Stomach (tissue), 9 donors: ENCODE results near the gene MOB3B. TPM values are rescaled to one million over a fixed set of nuclear protein-coding genes. Genes with fewer than 3 reads are reported as not detected.

Source experiments
- DNase-seq, 2 donors: peaks; one replicate each; pipeline versions ENCODE4 v3.0.0 to v3.0.0-alpha.2; 2013 to 2019
- H3K27ac ChIP-seq, 5 donors: fragments of 200-600 bp in 4 of 5; sonication (generic) in 4 of 5; one replicate each; pipeline ENCODE4 v1.5.1; 2013 to 2019; ENCODE audit warnings: mild to moderate bottlenecking in 1 of 5, moderate library complexity in 1 of 5
- H3K27me3 ChIP-seq, 3 donors: fragments of 200-600 bp; sonication (generic); one replicate each; pipeline ENCODE4 v1.5.1; 2017 to 2019; ENCODE audit warnings: mixed run types in 1 of 3
- H3K36me3 ChIP-seq, 4 donors: fragments of 200-600 bp; sonication (generic); 1 replicate in 3 of 4; 2 replicates in 1 of 4; pipeline ENCODE4 v1.5.1; 2016 to 2019
- H3K4me1 ChIP-seq, 4 donors: fragments of 200-600 bp; sonication (generic); one replicate each; pipeline ENCODE4 v1.5.1; 2016 to 2019
- H3K4me3 ChIP-seq, 4 donors: fragments of 200-600 bp; sonication (generic) in 3 of 4; one replicate each; pipeline ENCODE4 v1.5.1; 2016 to 2019; ENCODE audit warnings: mild to moderate bottlenecking in 1 of 4
- H3K9me3 ChIP-seq, 4 donors: fragments of 200-600 bp; sonication (generic); one replicate each; pipeline ENCODE4 v1.5.1; 2016 to 2019
- EP300 ChIP-seq: sonication (generic); formaldehyde crosslinking; IDR thresholded peaks from one replicate; pipeline ENCODE4 v1.6.1; 2017; ENCODE audit warnings: antibody characterized with exemption
- POLR2A ChIP-seq, 4 donors: fragments of 450-650 bp; IDR thresholded peaks; one replicate each; pipeline ENCODE4 v1.6.1; 2016; ENCODE audit warnings: antibody characterized with exemption in 4 of 4, control low read depth in 2 of 4, mild to moderate bottlenecking in 1 of 4, moderate library complexity in 1 of 4
- POLR2AphosphoS5 ChIP-seq, 3 donors: sonication (generic); formaldehyde crosslinking; IDR thresholded peaks; one replicate each; pipeline ENCODE4 v1.6.1; 2016; ENCODE audit warnings: antibody characterized with exemption in 3 of 3
- WGBS, 5 donors: extraction: QIAGEN DNeasy Blood & Tissue Kit in 3 of 5; methylation state at CpG; one replicate each; pipeline versions ENCODE4 v1.1.5 to v1.1.7; 2013 to 2018; 5-methylcytosine and 5-hydroxymethylcytosine counted together
- intact Hi-C: fragments of 100-400 bp; cut with DNase I; formaldehyde crosslinking; loops from one replicate; pipeline ENCODE4 v1.15.1; 2023; ENCODE audit warnings: low total_unique reads
- polyA plus RNA-seq, 3 donors: library from polyadenylated mRNA; stranded (reverse); fragments of 200-250 nt; gene quantifications; one replicate each; pipeline ENCODE4 v1.2.3, GENCODE V29; 2013
- total RNA-seq, 5 donors: library from RNA; depleted of rRNA; stranded (reverse); fragments of >200 nt; gene quantifications; one replicate each; pipeline versions ENCODE4 v1.1.0 to v1.2.3, GENCODE V29; 2014 to 2016
- TF ChIP-seq, protein P1 (sequence below), 7 experiments: fragments of 450-650 bp in 4 of 7; fragments of 200-600 bp in 3 of 7; sonication (generic) in 3 of 7; IDR thresholded peaks; one replicate each; pipeline ENCODE4 v1.5.1; 2016 to 2019; ENCODE audit warnings: antibody characterized with exemption in 7 of 7, control low read depth in 2 of 7, mild to moderate bottlenecking in 1 of 7
- donor health status: healthy with polysubstance abuse.
- donor health status: Bipolar disorder and iron deficiency.
- donor health status: healthy.

MOB3B gene
- total and polyA plus RNA-seq, 8 donors = 4.0 to 32.7 (median 9.7) TPM

DNA sequence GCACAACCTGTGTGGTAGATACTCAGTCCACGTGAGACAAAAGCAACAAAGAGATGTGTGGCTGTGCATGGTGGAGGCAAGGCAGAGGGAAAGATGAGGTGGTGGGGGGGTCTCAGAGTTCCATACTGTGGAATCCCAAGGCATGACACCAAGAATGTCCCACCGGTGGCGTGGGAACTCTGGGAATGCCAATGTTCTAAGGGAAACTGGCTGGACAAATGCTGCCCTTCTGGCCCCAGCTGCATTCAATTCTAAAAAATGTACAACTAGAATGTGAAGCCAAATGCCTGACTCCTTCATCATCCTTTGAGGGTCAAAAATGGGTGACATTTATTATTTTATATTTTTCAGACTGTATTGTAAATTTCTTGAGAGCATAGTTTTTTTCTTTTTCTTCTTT is 174.4 kb downstream of the MOB3B start:
- Histone ChIP-seq H3K27me3 (no peaks in the 10 kb centered on the region), H3K4me3 (no peak overlapping the region), H3K36me3 (peaks cover 0 to 12% (median 9%) of the 10 kb centered on the region in 4 donors), H3K9me3 (no peaks in the 10 kb centered on the region), H3K27ac (no peak overlapping the region), H3K4me1 (peaks cover 9 to 46% (median 28%) of the 10 kb centered on the region in 4 donors)
- intact Hi-C loops = no loop called here
- no peak for DNase-seq
- TF ChIP-seq, protein P1, sequence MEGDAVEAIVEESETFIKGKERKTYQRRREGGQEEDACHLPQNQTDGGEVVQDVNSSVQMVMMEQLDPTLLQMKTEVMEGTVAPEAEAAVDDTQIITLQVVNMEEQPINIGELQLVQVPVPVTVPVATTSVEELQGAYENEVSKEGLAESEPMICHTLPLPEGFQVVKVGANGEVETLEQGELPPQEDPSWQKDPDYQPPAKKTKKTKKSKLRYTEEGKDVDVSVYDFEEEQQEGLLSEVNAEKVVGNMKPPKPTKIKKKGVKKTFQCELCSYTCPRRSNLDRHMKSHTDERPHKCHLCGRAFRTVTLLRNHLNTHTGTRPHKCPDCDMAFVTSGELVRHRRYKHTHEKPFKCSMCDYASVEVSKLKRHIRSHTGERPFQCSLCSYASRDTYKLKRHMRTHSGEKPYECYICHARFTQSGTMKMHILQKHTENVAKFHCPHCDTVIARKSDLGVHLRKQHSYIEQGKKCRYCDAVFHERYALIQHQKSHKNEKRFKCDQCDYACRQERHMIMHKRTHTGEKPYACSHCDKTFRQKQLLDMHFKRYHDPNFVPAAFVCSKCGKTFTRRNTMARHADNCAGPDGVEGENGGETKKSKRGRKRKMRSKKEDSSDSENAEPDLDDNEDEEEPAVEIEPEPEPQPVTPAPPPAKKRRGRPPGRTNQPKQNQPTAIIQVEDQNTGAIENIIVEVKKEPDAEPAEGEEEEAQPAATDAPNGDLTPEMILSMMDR (IDR thresholded peaks at IDR 0.05) = no peak
- TF ChIP-seq POLR2AphosphoS5 (IDR thresholded peaks at IDR 0.05) (no peak), EP300 (no peak), POLR2A (IDR thresholded peaks at IDR 0.05) (no peak)
- 83 to 95% (median 89%) methylated on average over 3 of the region's 3 CpGs for WGBS, 5 donors

DNA sequence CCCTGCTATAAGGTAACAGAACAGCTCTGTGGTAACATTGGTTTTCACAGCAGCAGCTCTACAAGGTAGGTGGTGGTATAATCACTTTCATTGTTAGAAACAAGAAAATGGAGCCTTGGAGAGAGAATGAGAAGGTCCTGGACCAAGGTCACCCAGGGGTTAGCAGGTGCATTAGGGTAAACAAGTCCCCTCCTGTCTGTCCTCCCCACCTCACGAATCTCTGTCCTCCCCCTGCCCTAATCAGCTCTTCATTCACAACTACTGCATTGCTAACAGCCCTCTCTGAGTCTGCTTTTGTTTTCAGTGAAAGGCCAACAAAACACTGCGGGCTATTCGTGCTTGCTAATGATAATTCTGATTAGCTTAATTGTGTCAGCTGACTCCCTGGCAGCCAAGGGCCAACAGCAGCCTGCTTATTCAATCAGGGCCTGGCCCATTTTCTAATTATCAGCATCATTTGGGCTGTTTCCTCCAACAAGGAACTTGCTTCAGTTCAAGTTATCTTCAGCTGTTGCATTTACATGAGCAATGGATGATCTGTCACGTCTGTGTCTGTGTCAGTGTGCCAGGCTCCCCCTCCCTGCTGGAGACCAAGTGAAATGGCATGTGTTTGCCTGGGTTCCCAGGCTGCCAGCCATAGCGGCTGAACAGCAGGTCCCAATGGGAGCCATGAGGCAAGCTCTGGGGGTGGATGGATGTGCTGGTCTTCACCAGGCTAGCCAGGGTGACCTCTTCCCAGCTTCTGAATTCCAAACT is 176.0 kb downstream of the MOB3B start:
- 24 to 52% (median 38%) methylated on average over 4 to 5 of the region's 5 CpGs for WGBS, 5 donors
- DNase-seq = peak in 1 of 2 donors; percentile 67
- Histone ChIP-seq H3K4me1 (peaks cover 9 to 61% (median 34%) of the 10 kb centered on the region in 4 donors), H3K27me3 (no peaks in the 10 kb centered on the region), H3K27ac (peak overlapping the region; percentile 35 to 54 (median 52)), H3K4me3 (no peak overlapping the region), H3K36me3 (peaks cover 0 to 7% (median 5%) of the 10 kb centered on the region in 4 donors), H3K9me3 (no peaks in the 10 kb centered on the region)
- intact Hi-C loops = no loop called here
- TF ChIP-seq POLR2AphosphoS5 (IDR thresholded peaks at IDR 0.05) (no peak), POLR2A (IDR thresholded peaks at IDR 0.05) (no peak), EP300 (no peak)
- TF ChIP-seq, protein P1 (IDR thresholded peaks at IDR 0.05) = no peak

DNA sequence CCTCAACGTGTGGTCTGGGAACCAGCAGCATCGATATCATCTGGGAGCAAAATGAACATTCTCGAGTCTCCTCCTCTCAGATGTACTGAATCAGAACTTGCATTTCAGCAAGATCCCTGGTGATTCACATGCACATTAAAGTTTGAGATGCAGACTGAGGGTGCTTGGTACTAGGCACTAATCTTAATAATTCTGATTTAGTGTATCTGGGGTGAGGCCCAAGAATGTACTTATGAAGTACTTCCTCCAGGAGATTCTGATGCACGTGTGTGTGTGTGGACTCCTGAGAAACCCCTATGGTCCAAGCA is 176.5 kb downstream of the MOB3B start:
- 45 to 67% (median 62%) methylated on average over 4 of the region's 4 CpGs for WGBS, 5 donors
- peak overlapping the region in 4 of 5 donors; percentile 35 to 54 (median 52) for H3K27ac ChIP-seq
- TF ChIP-seq EP300 (no peak), POLR2AphosphoS5 (IDR thresholded peaks at IDR 0.05) (no peak), POLR2A (IDR thresholded peaks at IDR 0.05) (no peak)
- TF ChIP-seq, protein P1 (IDR thresholded peaks at IDR 0.05) = no peak
- intact Hi-C loops = no loop called here
- H3K36me3 ChIP-seq = peaks cover 0 to 1% (median under 1%) of the 10 kb centered on the region in 4 donors
- H3K9me3 ChIP-seq = no peaks in the 10 kb centered on the region
- no peak for DNase-seq
- peaks cover 13 to 63% (median 37%) of the 10 kb centered on the region in 4 donors for H3K4me1 ChIP-seq
- H3K4me3 ChIP-seq = no peak overlapping the region
- no peaks in the 10 kb centered on the region for H3K27me3 ChIP-seq

DNA sequence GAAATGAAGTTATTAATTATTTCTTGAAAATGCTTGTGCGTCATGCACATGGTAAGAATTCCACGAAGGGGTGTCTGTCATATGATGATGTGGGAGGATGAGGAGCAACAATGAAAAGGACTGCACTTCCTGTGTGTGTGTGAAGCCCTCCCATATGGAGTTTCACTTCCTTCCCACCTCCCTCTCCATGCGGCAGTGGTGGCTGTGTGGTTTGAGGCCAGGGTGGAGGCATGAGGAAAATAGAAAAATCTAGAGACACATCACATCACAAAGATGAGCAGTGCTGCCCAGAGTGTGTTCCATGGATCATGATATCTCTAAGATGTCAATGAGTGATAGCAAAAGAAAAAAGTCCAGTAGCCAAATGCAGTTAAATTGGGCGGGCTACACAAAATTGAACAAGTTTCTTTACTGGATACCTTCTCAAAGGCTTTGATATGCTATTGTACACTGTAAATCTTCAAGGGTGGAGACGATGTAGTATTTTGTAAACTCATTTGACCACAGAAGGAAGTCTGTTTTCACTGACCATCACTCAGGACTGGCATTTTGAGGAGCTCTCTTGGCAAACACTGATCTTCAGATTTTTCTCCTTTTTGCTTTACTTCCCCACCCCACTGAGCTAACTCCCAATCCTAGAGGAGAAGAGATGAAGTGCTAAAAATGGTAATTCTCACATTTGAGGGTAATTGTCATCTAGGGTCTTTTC is 177.0 kb downstream of the MOB3B start:
- Histone ChIP-seq H3K36me3 (no peaks in the 10 kb centered on the region), H3K27ac (peak overlapping the region in 4 of 5 donors; percentile 35 to 54 (median 52)), H3K4me3 (no peak overlapping the region), H3K27me3 (no peaks in the 10 kb centered on the region), H3K9me3 (no peaks in the 10 kb centered on the region), H3K4me1 (peaks cover 13 to 63% (median 38%) of the 10 kb centered on the region in 4 donors)
- WGBS, 5 donors = 78 to 91% (median 81%) methylated on average over 5 of the region's 5 CpGs
- TF ChIP-seq EP300 (no peak), POLR2AphosphoS5 (IDR thresholded peaks at IDR 0.05) (no peak), POLR2A (IDR thresholded peaks at IDR 0.05) (no peak)
- TF ChIP-seq, protein P1 (IDR thresholded peaks at IDR 0.05) = no peak
- intact Hi-C loops = no loop called here
- no peak for DNase-seq
